ENCODE data around the gene DENND5A.

Gene DENND5A

DNA sequence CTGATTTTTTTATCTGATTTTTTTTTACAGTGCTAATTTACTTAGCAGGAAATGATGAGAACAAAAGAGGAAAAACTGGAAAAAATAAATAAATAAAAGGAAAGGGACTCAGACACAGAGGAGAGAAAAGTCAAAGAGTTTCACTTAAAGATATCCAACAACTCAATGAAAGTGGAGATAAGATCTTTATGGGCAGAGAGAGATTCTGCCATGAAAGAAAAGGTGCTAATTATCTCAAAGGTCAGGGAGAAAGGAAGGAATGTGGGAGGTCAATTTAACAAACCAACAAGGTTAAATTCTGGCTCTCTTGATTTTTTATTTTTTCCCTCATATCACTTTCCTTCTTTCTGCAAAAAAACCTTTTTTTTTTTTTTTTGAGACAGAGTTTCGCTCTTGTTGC is 86.0 kb downstream of the DENND5A start:
- TF ChIP-seq, protein P1, sequence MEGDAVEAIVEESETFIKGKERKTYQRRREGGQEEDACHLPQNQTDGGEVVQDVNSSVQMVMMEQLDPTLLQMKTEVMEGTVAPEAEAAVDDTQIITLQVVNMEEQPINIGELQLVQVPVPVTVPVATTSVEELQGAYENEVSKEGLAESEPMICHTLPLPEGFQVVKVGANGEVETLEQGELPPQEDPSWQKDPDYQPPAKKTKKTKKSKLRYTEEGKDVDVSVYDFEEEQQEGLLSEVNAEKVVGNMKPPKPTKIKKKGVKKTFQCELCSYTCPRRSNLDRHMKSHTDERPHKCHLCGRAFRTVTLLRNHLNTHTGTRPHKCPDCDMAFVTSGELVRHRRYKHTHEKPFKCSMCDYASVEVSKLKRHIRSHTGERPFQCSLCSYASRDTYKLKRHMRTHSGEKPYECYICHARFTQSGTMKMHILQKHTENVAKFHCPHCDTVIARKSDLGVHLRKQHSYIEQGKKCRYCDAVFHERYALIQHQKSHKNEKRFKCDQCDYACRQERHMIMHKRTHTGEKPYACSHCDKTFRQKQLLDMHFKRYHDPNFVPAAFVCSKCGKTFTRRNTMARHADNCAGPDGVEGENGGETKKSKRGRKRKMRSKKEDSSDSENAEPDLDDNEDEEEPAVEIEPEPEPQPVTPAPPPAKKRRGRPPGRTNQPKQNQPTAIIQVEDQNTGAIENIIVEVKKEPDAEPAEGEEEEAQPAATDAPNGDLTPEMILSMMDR (IDR thresholded peaks at IDR 0.05; ENCODE audit: low read depth, low read length), result no peak
- in situ Hi-C loops (cut with HindIII; ENCODE audit: low sequenced_read_pairs), result no loop called here

DNA sequence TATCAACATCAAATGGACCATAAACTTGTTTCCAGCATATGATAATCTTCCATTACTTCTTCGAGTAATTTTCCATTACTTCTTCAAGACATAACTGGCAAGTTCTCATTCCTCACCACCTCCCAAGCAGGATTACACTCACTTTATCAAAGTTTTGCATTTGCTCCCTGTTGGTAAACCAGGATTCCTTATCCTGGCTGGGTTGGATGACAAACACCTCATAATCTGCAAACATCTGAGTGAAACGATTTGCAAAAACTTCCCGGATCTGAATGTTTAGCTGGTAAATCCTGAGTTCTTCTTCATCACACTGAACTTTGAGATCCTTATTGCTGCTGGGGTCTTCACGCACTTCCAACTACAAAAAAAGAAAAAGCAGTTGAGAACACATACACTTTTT is 86.4 kb downstream of the DENND5A start:
- no peak for DNase-seq (ENCODE audit: low read depth, low spot score)
- in situ Hi-C loops (cut with HindIII; ENCODE audit: low sequenced_read_pairs), result no loop called here
- TF ChIP-seq, protein P1 (IDR thresholded peaks at IDR 0.05; ENCODE audit: low read depth, low read length), result no peak
- H3K4me3 ChIP-seq (ENCODE audit: low read depth, low read length), result no peak overlapping the region

More for the DNA sequence above, 86.0 kb downstream of the DENND5A start:
- DNase-seq (ENCODE audit: low read depth, low spot score), result no peak
- H3K4me3 ChIP-seq (ENCODE audit: low read depth, low read length), result no peak overlapping the region

GRCh38 chr11:9177438-9178091 is 87.6 kb downstream of the DENND5A start:
- TF ChIP-seq, protein P1 (IDR thresholded peaks at IDR 0.05; ENCODE audit: low read depth, low read length), result no peak
- H3K4me3 ChIP-seq (ENCODE audit: low read depth, low read length), result no peak overlapping the region
- no peak for DNase-seq (ENCODE audit: low read depth, low spot score)
- in situ Hi-C loops (cut with HindIII; ENCODE audit: low sequenced_read_pairs), result no loop called here

DNA sequence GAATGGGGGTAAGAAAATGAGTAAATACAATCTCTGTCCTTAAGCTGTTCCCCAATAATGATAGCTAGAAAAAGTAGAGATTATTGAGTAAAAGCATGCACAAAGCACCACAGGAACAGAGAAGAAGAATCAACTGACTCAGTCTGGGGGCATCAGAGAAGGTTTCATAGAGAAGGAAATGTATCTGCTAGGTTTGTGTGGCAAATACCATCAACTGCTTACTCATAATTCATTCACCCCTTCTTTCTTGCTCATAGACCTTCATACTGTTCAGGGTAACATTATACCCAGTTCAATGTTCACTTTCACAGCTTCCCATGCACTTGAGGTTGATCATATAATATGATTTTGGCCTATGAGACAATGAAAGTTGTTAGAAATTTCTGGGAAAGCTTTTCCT is 88.6 kb downstream of the DENND5A start:
- TF ChIP-seq, protein P1 (IDR thresholded peaks at IDR 0.05; ENCODE audit: low read depth, low read length), result no peak
- no peak overlapping the region for H3K4me3 ChIP-seq (ENCODE audit: low read depth, low read length)
- no peak for DNase-seq (ENCODE audit: low read depth, low spot score)
- in situ Hi-C loops (cut with HindIII; ENCODE audit: low sequenced_read_pairs), result no loop called here

DNA sequence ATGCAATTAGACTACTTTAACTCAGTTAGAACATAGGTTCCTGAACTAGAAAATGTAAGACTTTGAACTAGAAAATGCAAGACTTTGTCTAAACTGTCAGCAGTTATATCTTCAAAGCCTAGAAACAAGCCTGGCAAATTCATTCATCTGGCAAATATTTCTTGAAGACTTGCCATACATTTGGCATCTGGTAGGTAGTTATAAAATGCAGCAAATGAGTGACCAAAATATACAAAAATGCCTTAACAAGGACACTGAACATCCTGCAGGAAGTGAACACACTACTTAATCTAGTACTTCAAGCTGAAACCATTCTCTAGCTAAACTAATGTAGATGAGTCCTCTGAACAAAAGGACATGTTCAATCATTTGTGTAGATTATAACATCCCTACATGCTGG is 89.0 kb downstream of the DENND5A start:
- H3K4me3 ChIP-seq (ENCODE audit: low read depth, low read length), result no peak overlapping the region
- no peak for DNase-seq (ENCODE audit: low read depth, low spot score)
- TF ChIP-seq, protein P1 (IDR thresholded peaks at IDR 0.05; ENCODE audit: low read depth, low read length), result no peak
- in situ Hi-C loops (cut with HindIII; ENCODE audit: low sequenced_read_pairs), result no loop called here

DNA sequence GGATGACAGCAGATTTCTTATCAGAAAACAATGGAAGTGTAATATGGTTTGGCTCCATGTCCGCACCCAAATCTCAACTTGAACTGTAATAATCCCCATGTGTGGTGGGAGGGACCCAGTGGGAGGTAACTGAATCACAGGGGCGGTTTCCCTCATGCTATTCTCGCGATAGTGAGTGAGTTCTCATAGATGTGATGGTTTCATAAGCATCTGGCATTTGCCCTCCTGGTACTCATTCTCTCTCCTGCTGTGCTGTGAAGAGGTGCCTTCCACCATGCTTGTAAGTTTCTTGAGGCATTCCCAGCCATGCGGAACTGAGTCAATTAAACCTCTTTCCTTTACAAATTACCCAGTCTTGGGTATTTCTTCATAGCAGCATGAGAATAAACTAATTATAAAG is 92.8 kb downstream of the DENND5A start:
- DNase-seq (ENCODE audit: low read depth, low spot score), result peak; percentile 21
- TF ChIP-seq, protein P1 (IDR thresholded peaks at IDR 0.05; ENCODE audit: low read depth, low read length), result no peak
- in situ Hi-C loops (cut with HindIII; ENCODE audit: low sequenced_read_pairs), result no loop called here
- no peak overlapping the region for H3K4me3 ChIP-seq (ENCODE audit: low read depth, low read length)

All from astrocyte of the spinal cord (primary cell).